Measurements from ENCODE around the gene HMGB1. TPM values are rescaled to one million over a fixed set of nuclear protein-coding genes. Genes with fewer than 3 reads are reported as not detected.

The HMGB1 gene
- total and polyA plus RNA-seq, 2 of the 13 experiments (the other 11 are each of a cell fraction or from before 2014, with no cell fraction given) = 115 to 584 TPM

DNA sequence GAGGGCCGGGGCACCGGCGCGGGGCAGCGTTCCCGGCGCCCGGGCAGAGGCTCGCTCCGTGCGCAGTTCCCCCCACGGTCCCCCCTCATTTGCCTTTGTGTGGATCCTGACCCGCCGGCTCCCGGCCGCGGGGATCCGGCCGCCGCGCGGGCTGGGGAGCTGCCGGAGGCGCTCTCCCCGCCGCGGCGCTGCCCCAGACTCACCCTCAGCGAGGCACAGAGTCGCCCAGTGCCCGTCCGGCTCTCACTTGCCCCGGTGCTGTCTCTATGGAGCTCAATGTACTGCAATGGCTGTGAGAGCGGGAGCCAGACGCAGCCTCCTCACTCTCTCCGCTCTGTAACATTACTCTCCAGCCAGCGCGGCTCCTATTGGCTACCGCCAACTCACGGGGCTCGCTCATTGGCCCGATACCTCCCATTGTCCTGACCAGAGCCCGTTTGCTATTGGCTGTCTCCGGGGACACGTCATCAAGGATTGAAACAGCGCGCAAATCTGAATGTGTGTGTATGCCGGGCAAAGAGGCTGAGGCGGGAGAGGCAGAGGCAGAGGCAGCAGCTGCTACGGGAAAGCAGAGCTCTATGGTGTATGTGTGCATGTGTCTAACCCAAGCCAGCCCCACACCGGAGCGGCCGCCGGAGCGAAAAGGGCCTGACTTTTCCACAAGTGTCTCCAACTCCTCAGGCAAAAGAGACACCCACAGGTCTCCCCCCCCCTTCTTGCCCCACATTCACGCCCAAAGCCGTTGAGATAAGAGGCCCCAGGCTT, at the start of gene HMGB1 (continued):
- TF ChIP-seq XRCC5 (optimal IDR thresholded peaks at IDR 0.05; ENCODE audit: low read length) = no peak
- peak; percentile 48; the same call in 1 of the 2 replicates for TF ChIP-seq ZNF780A (CRISPR knock-in tag; IDR thresholded peaks at IDR 0.05)
- no peak for TF ChIP-seq ZFP41 (CRISPR knock-in tag; IDR thresholded peaks at IDR 0.05; ENCODE audit: borderline replicate concordance)
- no peak for TF ChIP-seq ARHGAP35 (CRISPR knock-in tag; IDR thresholded peaks at IDR 0.05; ENCODE audit: borderline replicate concordance)
- TF ChIP-seq, protein P1, sequence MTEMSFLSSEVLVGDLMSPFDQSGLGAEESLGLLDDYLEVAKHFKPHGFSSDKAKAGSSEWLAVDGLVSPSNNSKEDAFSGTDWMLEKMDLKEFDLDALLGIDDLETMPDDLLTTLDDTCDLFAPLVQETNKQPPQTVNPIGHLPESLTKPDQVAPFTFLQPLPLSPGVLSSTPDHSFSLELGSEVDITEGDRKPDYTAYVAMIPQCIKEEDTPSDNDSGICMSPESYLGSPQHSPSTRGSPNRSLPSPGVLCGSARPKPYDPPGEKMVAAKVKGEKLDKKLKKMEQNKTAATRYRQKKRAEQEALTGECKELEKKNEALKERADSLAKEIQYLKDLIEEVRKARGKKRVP (CRISPR knock-in tag; IDR thresholded peaks at IDR 0.05) = peak in 1 of 2 experiments; percentile 63; a peak in 1 of 4 replicates
- TF ChIP-seq ZFP36 (IDR thresholded peaks at IDR 0.05; ENCODE audit: borderline replicate concordance, low read depth, low read length, partially characterized antibody) = no peak
- TF ChIP-seq, protein P2, sequence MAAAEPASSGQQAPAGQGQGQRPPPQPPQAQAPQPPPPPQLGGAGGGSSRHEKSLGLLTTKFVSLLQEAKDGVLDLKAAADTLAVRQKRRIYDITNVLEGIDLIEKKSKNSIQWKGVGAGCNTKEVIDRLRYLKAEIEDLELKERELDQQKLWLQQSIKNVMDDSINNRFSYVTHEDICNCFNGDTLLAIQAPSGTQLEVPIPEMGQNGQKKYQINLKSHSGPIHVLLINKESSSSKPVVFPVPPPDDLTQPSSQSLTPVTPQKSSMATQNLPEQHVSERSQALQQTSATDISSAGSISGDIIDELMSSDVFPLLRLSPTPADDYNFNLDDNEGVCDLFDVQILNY (CRISPR knock-in tag; conservative IDR thresholded peaks at IDR 0.05) = peak; percentile 94
- no peak for TF ChIP-seq KDM1A (CRISPR knock-in tag; IDR thresholded peaks at IDR 0.05)

DNA sequence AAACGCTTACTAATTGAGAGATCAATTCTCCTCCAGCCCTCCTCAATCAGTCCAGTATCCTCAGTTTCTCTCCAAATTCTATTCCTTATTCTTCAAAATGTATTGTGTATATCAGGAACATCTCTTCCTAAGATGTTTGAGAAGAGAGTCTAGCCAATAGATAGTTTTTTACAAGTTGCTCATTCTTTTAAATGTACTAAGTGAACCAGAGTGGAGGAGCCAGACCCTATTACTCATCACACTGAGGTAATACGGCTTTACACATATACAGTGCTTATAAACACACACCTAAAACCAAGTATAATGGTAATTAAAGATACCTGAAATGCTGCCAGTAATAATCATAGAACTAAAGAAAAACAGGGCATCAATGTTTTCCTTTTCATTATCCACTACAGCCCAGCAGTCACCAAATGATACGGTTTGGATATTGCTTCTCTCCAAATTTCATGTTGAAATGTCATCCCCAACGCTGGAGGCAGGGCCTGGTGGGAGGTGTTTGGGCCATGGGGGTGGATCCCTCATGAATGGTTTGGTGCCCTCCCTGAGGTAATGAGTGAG, 45.2 kb upstream of the HMGB1 start:
- FAIRE-seq (no peak), ATAC-seq (no peak), DNase-seq (ENCODE audit: low spot score) (no peak)
- H3K36me3 ChIP-seq (replicated peaks in 1 of 2; ENCODE audit: control insufficient read depth in 1 of 2, insufficient read depth in 2 of 2, low read length in 2 of 2) = no peaks in the 10 kb centered on the region
- no peak overlapping the region for H3K4me2 ChIP-seq (ENCODE audit: low read depth, low read length)
- CTCF ChIA-PET (ENCODE audit: low intra/inter-chr PET ratio, low total read pairs) = no interaction called here
- no peaks in the 10 kb centered on the region; a peak in 1 of 5 replicates for H3K27me3 ChIP-seq (ENCODE audit: control insufficient read depth in 1 of 2, insufficient read depth in 2 of 2, low read length in 2 of 2)
- no peaks in the 10 kb centered on the region for H4K20me1 ChIP-seq (ENCODE audit: insufficient read depth, low read length)
- H3K79me2 ChIP-seq (ENCODE audit: insufficient read depth, low read length) = no peaks in the 10 kb centered on the region
- no peak overlapping the region for H3K27ac ChIP-seq (ENCODE audit: extremely low read length, insufficient read depth, low read length)
- intact Hi-C loops (cut with micrococcal nuclease; ENCODE audit: unreplicated experiment) = no loop called here
- no peak overlapping the region for H2AFZ ChIP-seq (ENCODE audit: low read length)
- no peaks in the 10 kb centered on the region for H3K9me3 ChIP-seq (ENCODE audit: low read length)
- POLR2A ChIA-PET = no interaction called here
- BruUV-seq (replicated peaks) = no TSS peak
- in situ Hi-C loops (cut with HindIII; ENCODE audit: extremely low pct_ligation_motif_present, low pct_unique_long_range_greater_than_20kb) = no loop called here
- no peak overlapping the region for H3K9ac ChIP-seq (ENCODE audit: insufficient read depth, low read depth, low read length)
- 21% methylated on average over 4 of the region's 4 CpGs for WGBS (ENCODE audit: low lambda C conversion rate)
- H3K4me1 ChIP-seq (ENCODE audit: insufficient read depth, low read length) = no peaks in the 10 kb centered on the region
- no peak overlapping the region for H3K4me3 ChIP-seq (replicated peaks in 1 of 3; ENCODE audit: insufficient read depth in 1 of 3, low read depth in 2 of 3, low read length in 3 of 3)
- TF ChIP-seq, protein P3, sequence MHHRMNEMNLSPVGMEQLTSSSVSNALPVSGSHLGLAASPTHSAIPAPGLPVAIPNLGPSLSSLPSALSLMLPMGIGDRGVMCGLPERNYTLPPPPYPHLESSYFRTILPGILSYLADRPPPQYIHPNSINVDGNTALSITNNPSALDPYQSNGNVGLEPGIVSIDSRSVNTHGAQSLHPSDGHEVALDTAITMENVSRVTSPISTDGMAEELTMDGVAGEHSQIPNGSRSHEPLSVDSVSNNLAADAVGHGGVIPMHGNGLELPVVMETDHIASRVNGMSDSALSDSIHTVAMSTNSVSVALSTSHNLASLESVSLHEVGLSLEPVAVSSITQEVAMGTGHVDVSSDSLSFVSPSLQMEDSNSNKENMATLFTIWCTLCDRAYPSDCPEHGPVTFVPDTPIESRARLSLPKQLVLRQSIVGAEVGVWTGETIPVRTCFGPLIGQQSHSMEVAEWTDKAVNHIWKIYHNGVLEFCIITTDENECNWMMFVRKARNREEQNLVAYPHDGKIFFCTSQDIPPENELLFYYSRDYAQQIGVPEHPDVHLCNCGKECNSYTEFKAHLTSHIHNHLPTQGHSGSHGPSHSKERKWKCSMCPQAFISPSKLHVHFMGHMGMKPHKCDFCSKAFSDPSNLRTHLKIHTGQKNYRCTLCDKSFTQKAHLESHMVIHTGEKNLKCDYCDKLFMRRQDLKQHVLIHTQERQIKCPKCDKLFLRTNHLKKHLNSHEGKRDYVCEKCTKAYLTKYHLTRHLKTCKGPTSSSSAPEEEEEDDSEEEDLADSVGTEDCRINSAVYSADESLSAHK (CRISPR knock-in tag; IDR thresholded peaks at IDR 0.05; ENCODE audit: borderline replicate concordance) = no peak
- TF ChIP-seq RORA (CRISPR knock-in tag; IDR thresholded peaks at IDR 0.05) = no peak
- TF ChIP-seq, protein P4, sequence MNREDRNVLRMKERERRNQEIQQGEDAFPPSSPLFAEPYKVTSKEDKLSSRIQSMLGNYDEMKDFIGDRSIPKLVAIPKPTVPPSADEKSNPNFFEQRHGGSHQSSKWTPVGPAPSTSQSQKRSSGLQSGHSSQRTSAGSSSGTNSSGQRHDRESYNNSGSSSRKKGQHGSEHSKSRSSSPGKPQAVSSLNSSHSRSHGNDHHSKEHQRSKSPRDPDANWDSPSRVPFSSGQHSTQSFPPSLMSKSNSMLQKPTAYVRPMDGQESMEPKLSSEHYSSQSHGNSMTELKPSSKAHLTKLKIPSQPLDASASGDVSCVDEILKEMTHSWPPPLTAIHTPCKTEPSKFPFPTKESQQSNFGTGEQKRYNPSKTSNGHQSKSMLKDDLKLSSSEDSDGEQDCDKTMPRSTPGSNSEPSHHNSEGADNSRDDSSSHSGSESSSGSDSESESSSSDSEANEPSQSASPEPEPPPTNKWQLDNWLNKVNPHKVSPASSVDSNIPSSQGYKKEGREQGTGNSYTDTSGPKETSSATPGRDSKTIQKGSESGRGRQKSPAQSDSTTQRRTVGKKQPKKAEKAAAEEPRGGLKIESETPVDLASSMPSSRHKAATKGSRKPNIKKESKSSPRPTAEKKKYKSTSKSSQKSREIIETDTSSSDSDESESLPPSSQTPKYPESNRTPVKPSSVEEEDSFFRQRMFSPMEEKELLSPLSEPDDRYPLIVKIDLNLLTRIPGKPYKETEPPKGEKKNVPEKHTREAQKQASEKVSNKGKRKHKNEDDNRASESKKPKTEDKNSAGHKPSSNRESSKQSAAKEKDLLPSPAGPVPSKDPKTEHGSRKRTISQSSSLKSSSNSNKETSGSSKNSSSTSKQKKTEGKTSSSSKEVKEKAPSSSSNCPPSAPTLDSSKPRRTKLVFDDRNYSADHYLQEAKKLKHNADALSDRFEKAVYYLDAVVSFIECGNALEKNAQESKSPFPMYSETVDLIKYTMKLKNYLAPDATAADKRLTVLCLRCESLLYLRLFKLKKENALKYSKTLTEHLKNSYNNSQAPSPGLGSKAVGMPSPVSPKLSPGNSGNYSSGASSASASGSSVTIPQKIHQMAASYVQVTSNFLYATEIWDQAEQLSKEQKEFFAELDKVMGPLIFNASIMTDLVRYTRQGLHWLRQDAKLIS (CRISPR knock-in tag; IDR thresholded peaks at IDR 0.05) = no peak
- no peak for TF ChIP-seq MXD4 (CRISPR knock-in tag; IDR thresholded peaks at IDR 0.05)
- no peak for TF ChIP-seq ZNF709 (CRISPR knock-in tag; IDR thresholded peaks at IDR 0.05)
- TF ChIP-seq KLF13 (CRISPR knock-in tag; IDR thresholded peaks at IDR 0.05) = no peak

Measured in HepG2 (cell line).